CD14-positive monocyte (primary cell): ENCODE data around the gene CENPM. TPM values are rescaled to one million over a fixed set of nuclear protein-coding genes. Genes with fewer than 3 reads are reported as not detected.
A peak's percentile ranks its signal among the peaks of the same experiment; 100 is the strongest.

Experiments used
- DNase-seq, 3 donors: peaks; one replicate each; pipeline ENCODE4 v3.0.0-alpha.2; 2011 to 2022
- H2AFZ ChIP-seq: 2 replicates; pipeline ENCODE4 v1.6.0; 2012; ENCODE audit warnings: mild to moderate bottlenecking, low read depth, low read length, inconsistent platforms; ENCODE audit not compliant: insufficient read depth, poor library complexity, severe bottlenecking
- H3K27ac ChIP-seq, 2 donors: 1 replicate in 1 of 2; 2 replicates in 1 of 2; pipeline ENCODE4 v1.5.1; 2012 to 2013; ENCODE audit warnings: low read length in 2 of 2, control low read depth in 1 of 2, inconsistent platforms in 1 of 2, low read depth in 1 of 2, mild to moderate bottlenecking in 1 of 2
- H3K27me3 ChIP-seq, 2 donors: one replicate each; pipeline versions ENCODE4 v1.6.0 to v1.6.1; 2011 to 2013; ENCODE audit warnings: low read length in 2 of 2; ENCODE audit not compliant: control insufficient read depth in 2 of 2, insufficient read depth in 2 of 2
- H3K36me3 ChIP-seq, 2 donors: replicated peaks in 1 of 2; 1 replicate in 1 of 2; 2 replicates in 1 of 2; pipeline versions ENCODE4 v1.5.1 to v1.6.1; 2012 to 2013; ENCODE audit warnings: low read length in 2 of 2, control low read depth in 1 of 2, inconsistent platforms in 1 of 2, mild to moderate bottlenecking in 1 of 2; ENCODE audit not compliant: insufficient read depth in 2 of 2, control insufficient read depth in 1 of 2
- H3K4me1 ChIP-seq, 2 donors: 1 replicate in 1 of 2; 2 replicates in 1 of 2; pipeline versions ENCODE4 v1.5.1 to v1.6.1; 2012 to 2013; ENCODE audit warnings: low read length in 2 of 2, control low read depth in 1 of 2, inconsistent platforms in 1 of 2, mild to moderate bottlenecking in 1 of 2, moderate library complexity in 1 of 2; ENCODE audit not compliant: insufficient read depth in 2 of 2, control insufficient read depth in 1 of 2
- H3K4me2 ChIP-seq: replicated peaks from 2 replicates; pipeline ENCODE3; 2012; ENCODE audit warnings: low read length, moderate library complexity, mild to moderate bottlenecking; ENCODE audit not compliant: poor library complexity, severe bottlenecking; ENCODE audit errors: extremely low read depth
- H3K4me3 ChIP-seq, 3 experiments: fragments of 200-600 bp in 1 of 3; sonication (generic) in 1 of 3; replicated peaks in 1 of 3; 1 replicate in 2 of 3; 2 replicates in 1 of 3; pipeline ENCODE4 v1.5.1; 2011 to 2013; ENCODE audit warnings: low read length in 3 of 3, mild to moderate bottlenecking in 3 of 3, control low read depth in 2 of 3, low read depth in 2 of 3, inconsistent platforms in 1 of 3, moderate library complexity in 1 of 3
- H3K79me2 ChIP-seq: 2 replicates; pipeline ENCODE4 v1.6.0; 2012; ENCODE audit warnings: mild to moderate bottlenecking, control low read depth, inconsistent platforms, low read length, moderate library complexity; ENCODE audit not compliant: insufficient read depth
- H3K9ac ChIP-seq: 2 replicates; pipeline ENCODE4 v1.6.0; 2017; ENCODE audit warnings: low read length, mild to moderate bottlenecking; ENCODE audit not compliant: insufficient read depth, poor library complexity, severe bottlenecking
- H3K9me3 ChIP-seq, 2 donors: replicated peaks in 1 of 2; 1 replicate in 1 of 2; 2 replicates in 1 of 2; pipeline versions ENCODE4 v1.5.1 to v1.6.1; 2012 to 2013; ENCODE audit warnings: low read length in 2 of 2, control low read depth in 1 of 2; ENCODE audit not compliant: control insufficient read depth in 1 of 2, insufficient read depth in 1 of 2
- H4K20me1 ChIP-seq: 2 replicates; pipeline ENCODE4 v1.6.0; 2012; ENCODE audit warnings: mild to moderate bottlenecking, low read length, control low read depth, moderate library complexity; ENCODE audit not compliant: insufficient read depth
- H3K27ac Mint-ChIP-seq, 7 donors: one replicate each; pipeline ENCODE4 v1.8.0; 2020; ENCODE audit warnings: mild to moderate bottlenecking in 7 of 7, mixed read lengths in 7 of 7, moderate library complexity in 6 of 7, inconsistent platforms in 2 of 7
- H3K27me3 Mint-ChIP-seq, 3 donors: one replicate each; pipeline ENCODE4 v1.8.0; 2021 to 2022; ENCODE audit warnings: low read depth in 3 of 3, mild to moderate bottlenecking in 3 of 3, mixed read lengths in 3 of 3, moderate library complexity in 3 of 3, inconsistent platforms in 1 of 3
- H3K36me3 Mint-ChIP-seq, 2 donors: one replicate each; pipeline ENCODE4 v1.8.0; 2020; ENCODE audit warnings: mixed read lengths in 2 of 2, inconsistent platforms in 1 of 2, mild to moderate bottlenecking in 1 of 2
- H3K4me1 Mint-ChIP-seq: one replicate; pipeline ENCODE4 v1.8.0; 2020; ENCODE audit warnings: mild to moderate bottlenecking, mixed read lengths
- H3K4me3 Mint-ChIP-seq, 2 donors: one replicate each; pipeline ENCODE4 v1.8.0; 2020; ENCODE audit warnings: mild to moderate bottlenecking in 2 of 2, mixed read lengths in 2 of 2, moderate library complexity in 1 of 2
- H3K9me3 Mint-ChIP-seq, 7 donors: one replicate each; pipeline ENCODE4 v1.8.0; 2020 to 2022; ENCODE audit warnings: mixed read lengths in 7 of 7, mild to moderate bottlenecking in 6 of 7, moderate library complexity in 6 of 7, inconsistent platforms in 2 of 7
- CTCF ChIP-seq: fragments of 200-600 bp; IDR thresholded peaks from one replicate; pipeline ENCODE4 v1.8.0; 2022; ENCODE audit warnings: antibody characterized with exemption, mild to moderate bottlenecking
- WGBS: methylation state at CpG from one replicate; pipeline ENCODE4 v1.1.5; 2013; ENCODE audit warnings: missing lambda C conversion rate; ENCODE audit not compliant: insufficient coverage; 5-methylcytosine and 5-hydroxymethylcytosine counted together
- intact Hi-C, 2 donors: fragments of 100-400 bp; cut with micrococcal nuclease; formaldehyde crosslinking; loops; one replicate each; pipeline versions ENCODE4 v1.15.0 to v1.15.1; 2023
- polyA plus RNA-seq, 3 donors: library from polyadenylated mRNA; depleted of rRNA in 1 of 3; unstranded in 2 of 3; stranded (reverse) in 1 of 3; fragments of 300-500 nt in 2 of 3; fragments of >200 nt in 1 of 3; fragmentation: Illumina TruSeq in 2 of 3; gene quantifications; 1 replicate in 2 of 3; 2 replicates in 1 of 3; pipeline ENCODE4 v1.2.3, GENCODE V29; 2012 to 2021

The CENPM gene
- polyA plus RNA-seq, 3 donors, result 0.20 TPM; not detected in 2

GRCh38 chr22:41932353-41932752, 14.6 kb downstream of the CENPM start:
- peaks cover under 1 to 3% of the 10 kb centered on the region in 2 donors for H3K36me3 ChIP-seq
- H3K4me3 Mint-ChIP-seq, result no peak overlapping the region
- H3K27ac ChIP-seq, result no peak overlapping the region
- no peak overlapping the region for H3K9ac ChIP-seq
- H3K4me3 ChIP-seq, result no peak overlapping the region
- DNase-seq, result no peak
- peaks cover 0 to 11% (median 5%) of the 10 kb centered on the region in 7 donors for H3K9me3 Mint-ChIP-seq
- no peak overlapping the region for H3K27ac Mint-ChIP-seq
- H2AFZ ChIP-seq, result no peak overlapping the region
- WGBS, result 96% methylated on average over 11 of the region's 12 CpGs
- intact Hi-C loops, result no loop called here
- H3K27me3 ChIP-seq, result peaks cover 0 to 9% of the 10 kb centered on the region in 2 donors
- H4K20me1 ChIP-seq, result no peaks in the 10 kb centered on the region
- no peaks in the 10 kb centered on the region for H3K79me2 ChIP-seq
- no peak overlapping the region for H3K4me2 ChIP-seq
- H3K36me3 Mint-ChIP-seq, result peaks cover 6 to 18% of the 10 kb centered on the region in 2 donors
- peaks cover 4% of the 10 kb centered on the region for H3K4me1 Mint-ChIP-seq
- no peaks in the 10 kb centered on the region for H3K9me3 ChIP-seq
- TF ChIP-seq CTCF, result no peak
- peaks cover 10 to 22% (median 13%) of the 10 kb centered on the region in 3 donors for H3K27me3 Mint-ChIP-seq
- H3K4me1 ChIP-seq, result no peaks in the 10 kb centered on the region

GRCh38 chr22:41931701-41932269, 15.2 kb downstream of the CENPM start:
- H3K27me3 ChIP-seq, result peaks cover 0 to 14% of the 10 kb centered on the region in 2 donors
- no peak overlapping the region for H3K9ac ChIP-seq
- H2AFZ ChIP-seq, result no peak overlapping the region
- H3K4me3 Mint-ChIP-seq, result no peak overlapping the region
- no peak for DNase-seq
- peaks cover 0 to 2% of the 10 kb centered on the region in 2 donors for H3K4me1 ChIP-seq
- peaks cover 0 to 12% of the 10 kb centered on the region in 2 donors for H3K36me3 Mint-ChIP-seq
- peaks cover 4% of the 10 kb centered on the region for H3K4me1 Mint-ChIP-seq
- H3K36me3 ChIP-seq, result no peaks in the 10 kb centered on the region
- WGBS, result 77% methylated on average over 6 of the region's 10 CpGs
- intact Hi-C loops, result no loop called here
- H3K27ac ChIP-seq, result no peak overlapping the region
- H3K4me3 ChIP-seq, result no peak overlapping the region
- H3K9me3 Mint-ChIP-seq, result peaks cover 0 to 17% (median 7%) of the 10 kb centered on the region in 7 donors
- no peak overlapping the region for H3K4me2 ChIP-seq
- no peak for TF ChIP-seq CTCF
- H4K20me1 ChIP-seq, result no peaks in the 10 kb centered on the region
- H3K27me3 Mint-ChIP-seq, result peaks cover 16 to 27% (median 19%) of the 10 kb centered on the region in 3 donors
- H3K9me3 ChIP-seq, result no peaks in the 10 kb centered on the region
- peak overlapping the region in 2 of 7 donors; percentile 58 to 63 for H3K27ac Mint-ChIP-seq
- H3K79me2 ChIP-seq, result no peaks in the 10 kb centered on the region
